H9 (cell line): Measurements from ENCODE around the gene IL1RAPL1. TPM values are rescaled to one million over a fixed set of nuclear protein-coding genes. Genes with fewer than 3 reads are reported as not detected.

Experiments
- DNase-seq: peaks from one replicate; pipeline ENCODE4 v3.0.0-alpha.2; 2017
- H2AFZ ChIP-seq: one replicate; pipeline ENCODE4 v1.6.1; 2013; ENCODE audit warnings: mild to moderate bottlenecking, low read length, control low read depth, moderate library complexity
- H2AK5ac ChIP-seq: 2 replicates; pipeline ENCODE4 v1.6.1; 2013; ENCODE audit warnings: low read length, control low read depth, mixed read lengths; ENCODE audit not compliant: insufficient read length
- H2BK120ac ChIP-seq: one replicate; pipeline ENCODE4 v1.6.1; 2013; ENCODE audit warnings: low read depth, mild to moderate bottlenecking, low read length, control low read depth, inconsistent platforms; ENCODE audit not compliant: poor library complexity, severe bottlenecking
- H2BK12ac ChIP-seq: 2 replicates; pipeline ENCODE4 v1.6.1; 2013; ENCODE audit warnings: low read length, control low read depth, mixed read lengths, low read depth; ENCODE audit not compliant: insufficient read length
- H2BK15ac ChIP-seq: 2 replicates; pipeline ENCODE4 v1.6.1; 2013; ENCODE audit warnings: low read depth, low read length, control low read depth
- H2BK20ac ChIP-seq: one replicate; pipeline ENCODE4 v1.6.1; 2013; ENCODE audit warnings: low read depth, mild to moderate bottlenecking, low read length, control low read depth, inconsistent platforms; ENCODE audit not compliant: poor library complexity, severe bottlenecking
- H2BK5ac ChIP-seq: 2 replicates; pipeline ENCODE4 v1.6.1; 2013; ENCODE audit warnings: low read length, control low read depth, mixed read lengths; ENCODE audit not compliant: insufficient read length
- H3K14ac ChIP-seq: 2 replicates; pipeline ENCODE4 v1.6.1; 2013; ENCODE audit warnings: low read length, control low read depth; ENCODE audit not compliant: insufficient read depth
- H3K18ac ChIP-seq: 2 replicates; pipeline ENCODE4 v1.6.1; 2013; ENCODE audit warnings: low read depth, mild to moderate bottlenecking, mixed read lengths, low read length, control low read depth; ENCODE audit not compliant: insufficient read length
- H3K23ac ChIP-seq: 2 replicates; pipeline ENCODE4 v1.6.1; 2013; ENCODE audit warnings: low read length, control low read depth, mixed read lengths, low read depth; ENCODE audit not compliant: insufficient read length
- H3K23me2 ChIP-seq: 2 replicates; pipeline ENCODE4 v1.6.1; 2013; ENCODE audit warnings: low read depth, mild to moderate bottlenecking, mixed read lengths, low read length, control low read depth; ENCODE audit not compliant: insufficient read length, poor library complexity, severe bottlenecking
- H3K27ac ChIP-seq: 2 replicates; pipeline ENCODE4 v1.5.1; 2013; ENCODE audit warnings: low read length, control low read depth, mixed read lengths, low read depth; ENCODE audit not compliant: insufficient read length
- H3K27me3 ChIP-seq: 2 replicates; pipeline ENCODE4 v1.6.1; 2013; ENCODE audit warnings: low read length, control low read depth, inconsistent platforms; ENCODE audit not compliant: insufficient read depth
- H3K4ac ChIP-seq: 2 replicates; pipeline ENCODE4 v1.6.1; 2013; ENCODE audit warnings: low read depth, mild to moderate bottlenecking, control low read depth, inconsistent platforms, low read length, moderate library complexity
- H3K4me1 ChIP-seq: 2 replicates; pipeline ENCODE4 v1.6.1; 2013; ENCODE audit warnings: low read length, control low read depth, inconsistent platforms; ENCODE audit not compliant: insufficient read depth
- H3K4me2 ChIP-seq: 2 replicates; pipeline ENCODE4 v1.6.1; 2013; ENCODE audit warnings: low read length, control low read depth, mixed read lengths; ENCODE audit not compliant: insufficient read length, insufficient read depth
- H3K56ac ChIP-seq: 2 replicates; pipeline ENCODE4 v1.6.1; 2013; ENCODE audit warnings: low read depth, mild to moderate bottlenecking, mixed read lengths, low read length, control low read depth; ENCODE audit not compliant: insufficient read length
- H3K79me1 ChIP-seq: 2 replicates; pipeline ENCODE4 v1.6.1; 2013; ENCODE audit warnings: low read depth, mild to moderate bottlenecking, moderate library complexity, low read length, control low read depth, inconsistent platforms; ENCODE audit not compliant: insufficient read depth, poor library complexity, severe bottlenecking
- H3K79me2 ChIP-seq: 2 replicates; pipeline ENCODE4 v1.6.1; 2013; ENCODE audit warnings: low read length, control low read depth, inconsistent platforms; ENCODE audit not compliant: insufficient read depth
- H3K9ac ChIP-seq: 2 replicates; pipeline ENCODE4 v1.6.1; 2013; ENCODE audit warnings: low read length, control low read depth, mixed read lengths; ENCODE audit not compliant: insufficient read length; ENCODE audit errors: extremely low read depth
- H3K9me3 ChIP-seq: one replicate; pipeline ENCODE4 v1.6.1; 2013; ENCODE audit warnings: low read depth, low read length, inconsistent platforms; ENCODE audit not compliant: control insufficient read depth
- H3T11ph ChIP-seq: one replicate; pipeline ENCODE4 v1.6.1; 2013; ENCODE audit warnings: mild to moderate bottlenecking, low read length, control low read depth, inconsistent platforms
- H4K20me1 ChIP-seq: one replicate; pipeline ENCODE4 v1.6.1; 2013; ENCODE audit not compliant: control insufficient read depth, insufficient read length, insufficient read depth
- H4K5ac ChIP-seq: 2 replicates; pipeline ENCODE4 v1.6.1; 2013; ENCODE audit warnings: low read depth, mild to moderate bottlenecking, mixed read lengths, low read length, control low read depth; ENCODE audit not compliant: insufficient read length
- H4K8ac ChIP-seq: replicated peaks from 2 replicates; pipeline ENCODE4 v1.6.1; 2013; ENCODE audit warnings: low read length, control low read depth, mixed read lengths, low read depth; ENCODE audit not compliant: insufficient read length
- H4K91ac ChIP-seq: 2 replicates; pipeline ENCODE4 v1.6.1; 2013; ENCODE audit warnings: low read depth, mild to moderate bottlenecking, moderate library complexity, mixed read lengths, low read length, control low read depth; ENCODE audit not compliant: insufficient read length
- H3K27ac Mint-ChIP-seq, 3 experiments: 2 replicates in 2 of 3; 3 replicates in 1 of 3; pipeline ENCODE4 v1.8.0; 2020 to 2021; ENCODE audit warnings: mixed read lengths in 3 of 3, mild to moderate bottlenecking in 1 of 3, moderate library complexity in 1 of 3
- H3K27me3 Mint-ChIP-seq: 2 replicates; pipeline ENCODE4 v1.8.0; 2021; ENCODE audit warnings: low read depth, mild to moderate bottlenecking, moderate library complexity, mixed read lengths
- H3K36me3 Mint-ChIP-seq, 3 experiments: 2 replicates in 2 of 3; 3 replicates in 1 of 3; pipeline ENCODE4 v1.8.0; 2020 to 2021; ENCODE audit warnings: low read depth in 3 of 3, mixed read lengths in 3 of 3; ENCODE audit not compliant: insufficient read depth in 1 of 3
- H3K4me1 Mint-ChIP-seq, 2 experiments: 2 replicates each; pipeline ENCODE4 v1.8.0; 2020; ENCODE audit warnings: mixed read lengths in 2 of 2
- H3K4me3 Mint-ChIP-seq, 2 experiments: 2 replicates in 1 of 2; 3 replicates in 1 of 2; pipeline ENCODE4 v1.8.0; 2020 to 2021; ENCODE audit warnings: mild to moderate bottlenecking in 2 of 2, mixed read lengths in 2 of 2, moderate library complexity in 1 of 2
- H3K9me3 Mint-ChIP-seq, 2 experiments: 2 replicates in 1 of 2; 3 replicates in 1 of 2; pipeline ENCODE4 v1.8.0; 2020; ENCODE audit warnings: mild to moderate bottlenecking in 2 of 2, mixed read lengths in 2 of 2, moderate library complexity in 1 of 2
- WGBS: extraction: QIAGEN DNeasy Blood & Tissue Kit; methylation state at CpG from one replicate; pipeline ENCODE4 v1.1.7; 2013; ENCODE audit warnings: missing lambda C conversion rate, low lambda C conversion rate, mixed read lengths; ENCODE audit not compliant: insufficient read length; ENCODE audit errors: extremely low coverage; 5-methylcytosine and 5-hydroxymethylcytosine counted together
- total RNA-seq: library from RNA; stranded (reverse); gene quantifications from 2 replicates; pipeline ENCODE4 v1.2.1, GENCODE V29; 2021
- TF ChIP-seq, protein P1 (sequence below): fragments of 200-600 bp; sonication (generic); conservative IDR thresholded peaks from 3 replicates; pipeline ENCODE4 v1.8.0; 2021; ENCODE audit warnings: antibody characterized with exemption, mild to moderate bottlenecking

IL1RAPL1 gene
- total RNA-seq, 1 experiment from 2014 or later = 0.31 TPM

DNA sequence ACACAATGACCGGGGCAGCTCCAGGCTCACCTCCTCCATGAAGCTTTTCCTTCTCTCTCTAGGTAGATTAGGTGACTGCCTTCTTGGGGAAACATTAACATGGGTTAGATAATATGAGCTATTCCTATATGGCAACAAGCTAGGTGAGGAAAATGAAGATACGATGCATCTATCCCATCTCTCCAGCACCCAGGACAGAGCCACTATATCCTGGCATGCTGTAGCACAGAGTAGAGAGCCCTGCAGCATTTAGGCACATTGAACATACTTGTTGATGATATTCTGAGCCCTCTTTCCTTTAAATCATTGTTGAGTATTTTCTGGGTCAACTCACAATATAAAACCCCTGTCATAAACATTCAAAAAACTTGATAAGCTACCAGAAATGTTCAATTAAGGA is 1133.9 kb downstream of the IL1RAPL1 start:
- no peak overlapping the region for H2BK15ac ChIP-seq
- no peak overlapping the region for H3K9ac ChIP-seq
- Mint-ChIP-seq H3K27ac (no peak overlapping the region), H3K4me1 (no peaks in the 10 kb centered on the region), H3K9me3 (peaks cover 10 to 44% of the 10 kb centered on the region in 2 experiments), H3K4me3 (no peak overlapping the region), H3K36me3 (0 out of 7 replicates have a peak, but pooled peaks cover 0 to 2% (median 0%) of the 10 kb centered on the region in 3 experiments), H3K27me3 (no peaks in the 10 kb centered on the region)
- no peaks in the 10 kb centered on the region for H3K79me2 ChIP-seq
- no peak overlapping the region for H3K18ac ChIP-seq
- TF ChIP-seq, protein P1, sequence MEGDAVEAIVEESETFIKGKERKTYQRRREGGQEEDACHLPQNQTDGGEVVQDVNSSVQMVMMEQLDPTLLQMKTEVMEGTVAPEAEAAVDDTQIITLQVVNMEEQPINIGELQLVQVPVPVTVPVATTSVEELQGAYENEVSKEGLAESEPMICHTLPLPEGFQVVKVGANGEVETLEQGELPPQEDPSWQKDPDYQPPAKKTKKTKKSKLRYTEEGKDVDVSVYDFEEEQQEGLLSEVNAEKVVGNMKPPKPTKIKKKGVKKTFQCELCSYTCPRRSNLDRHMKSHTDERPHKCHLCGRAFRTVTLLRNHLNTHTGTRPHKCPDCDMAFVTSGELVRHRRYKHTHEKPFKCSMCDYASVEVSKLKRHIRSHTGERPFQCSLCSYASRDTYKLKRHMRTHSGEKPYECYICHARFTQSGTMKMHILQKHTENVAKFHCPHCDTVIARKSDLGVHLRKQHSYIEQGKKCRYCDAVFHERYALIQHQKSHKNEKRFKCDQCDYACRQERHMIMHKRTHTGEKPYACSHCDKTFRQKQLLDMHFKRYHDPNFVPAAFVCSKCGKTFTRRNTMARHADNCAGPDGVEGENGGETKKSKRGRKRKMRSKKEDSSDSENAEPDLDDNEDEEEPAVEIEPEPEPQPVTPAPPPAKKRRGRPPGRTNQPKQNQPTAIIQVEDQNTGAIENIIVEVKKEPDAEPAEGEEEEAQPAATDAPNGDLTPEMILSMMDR = no peak
- no peak overlapping the region for H2BK120ac ChIP-seq
- no peak overlapping the region for H3K4me2 ChIP-seq
- no peak for DNase-seq
- no peak overlapping the region for H3K4ac ChIP-seq
- H2AK5ac ChIP-seq = no peak overlapping the region
- H3K14ac ChIP-seq = no peak overlapping the region
- H2BK12ac ChIP-seq = no peak overlapping the region
- H3K23me2 ChIP-seq = no peaks in the 10 kb centered on the region
- no peak overlapping the region for H2BK5ac ChIP-seq
- H3K23ac ChIP-seq = no peak overlapping the region
- no peak overlapping the region for H4K8ac ChIP-seq
- no peak overlapping the region for H2BK20ac ChIP-seq
- H4K5ac ChIP-seq = no peak overlapping the region
- no peaks in the 10 kb centered on the region for H3K27me3 ChIP-seq
- no peak overlapping the region for H3K27ac ChIP-seq
- WGBS = no CpG with 5 or more reads among the region's 2 CpGs
- H3K56ac ChIP-seq = no peak overlapping the region
- H3K79me1 ChIP-seq = no peaks in the 10 kb centered on the region
- H3K4me1 ChIP-seq = no peaks in the 10 kb centered on the region
- H4K20me1 ChIP-seq = no peaks in the 10 kb centered on the region
- H3T11ph ChIP-seq = no peak overlapping the region
- H4K91ac ChIP-seq = no peak overlapping the region
- H2AFZ ChIP-seq = no peak overlapping the region
- no peaks in the 10 kb centered on the region for H3K9me3 ChIP-seq
